HCT116 (cell line): Measurements from ENCODE around the gene METTL6. TPM values are rescaled to one million over a fixed set of nuclear protein-coding genes. Genes with fewer than 3 reads are reported as not detected.

ENCODE experiments used
- ATAC-seq: fragments of 200-7000 bp; cut with Tn5 transposase; 2 replicates; pipeline ENCODE4 v1.9.1; 2020; ENCODE audit warnings: mild to moderate bottlenecking, moderate library complexity
- BruUV-seq: library from RNA; stranded (reverse); fragments of 400-500 nt; replicated peaks from 2 replicates; lab custom pipeline; 2021; lab: Mats Ljungman, UMichigan
- CTCF ChIA-PET: fragments of 300-600 bp; sonication (Branson Sonifier 250); formaldehyde crosslinking; loops from one replicate; lab custom pipeline; 2021; ENCODE audit warnings: antibody characterized with exemption; lab: Charles Lee
- POLR2A ChIA-PET: fragments of 300-600, 350-600 bp; sonication (Branson Sonifier 250); formaldehyde crosslinking; loops from one replicate; lab custom pipeline; 2021; ENCODE audit warnings: antibody characterized with exemption; lab: Charles Lee
- RAD21 ChIA-PET, 2 experiments: fragments of 300-600 bp; sonication (Branson Sonifier 250); formaldehyde crosslinking; loops; one replicate each; lab custom pipeline; 2023; ENCODE audit warnings: low total read pairs in 2 of 2; ENCODE audit not compliant: uncharacterized antibody in 2 of 2, unreplicated experiment in 2 of 2, low non-redundant PET in 1 of 2; lab: Charles Lee
- DNase-seq: peaks from one replicate; pipeline ENCODE4 v3.0.0-alpha.2; 2010; ENCODE audit warnings: low read depth, low spot score
- H2AFZ ChIP-seq: fragments of 200-600 bp; shearing (Covaris generic), sonication (generic); 2 replicates; pipeline ENCODE4 v1.6.1; 2017; ENCODE audit warnings: low read depth, mixed run types, mixed read lengths, antibody characterized with exemption, low read length; ENCODE audit not compliant: poor library complexity, severe bottlenecking
- H3K27ac ChIP-seq: 2 replicates; pipeline ENCODE4 v1.5.1; 2012; ENCODE audit warnings: low read depth, low read length
- H3K27me3 ChIP-seq: fragments of 200-600 bp; sonication (generic); 2 replicates; pipeline ENCODE4 v1.6.1; 2016; ENCODE audit warnings: mixed run types, low read length, mixed read lengths; ENCODE audit not compliant: insufficient read depth
- H3K36me3 ChIP-seq, 2 experiments: fragments of 200-500 bp in 1 of 2; fragments of 200-600 bp in 1 of 2; sonication (Bioruptor generic) in 1 of 2; sonication (generic) in 1 of 2; 2 replicates each; pipeline versions ENCODE4 v1.5.1 to v1.6.1; 2014 to 2016; ENCODE audit warnings: low read length in 2 of 2, inconsistent platforms in 1 of 2, mixed read lengths in 1 of 2, mixed run types in 1 of 2; ENCODE audit not compliant: insufficient read depth in 2 of 2, control insufficient read depth in 1 of 2
- H3K4me1 ChIP-seq, 2 experiments: fragments of 200-600 bp in 1 of 2; sonication (generic) in 1 of 2; 2 replicates each; pipeline versions ENCODE4 v1.5.1 to v1.6.1; 2012 to 2017; ENCODE audit warnings: low read length in 2 of 2, inconsistent platforms in 1 of 2, mild to moderate bottlenecking in 1 of 2, mixed read lengths in 1 of 2, mixed run types in 1 of 2, moderate library complexity in 1 of 2; ENCODE audit not compliant: insufficient read depth in 2 of 2, control insufficient read depth in 1 of 2
- H3K4me2 ChIP-seq: fragments of 200-600 bp; sonication (generic); 2 replicates; pipeline ENCODE4 v1.6.1; 2017; ENCODE audit warnings: mixed run types, low read length, mixed read lengths
- H3K4me3 ChIP-seq, 2 experiments: fragments of 200-600 bp in 1 of 2; sonication (generic) in 1 of 2; replicated peaks in 1 of 2; 2 replicates each; pipeline ENCODE4 v1.5.1; 2011 to 2016; ENCODE audit warnings: low read length in 2 of 2, control low read depth in 1 of 2, low read depth in 1 of 2, mild to moderate bottlenecking in 1 of 2, mixed read lengths in 1 of 2, mixed run types in 1 of 2
- H3K79me2 ChIP-seq: fragments of 200-600 bp; sonication (generic); 2 replicates; pipeline ENCODE4 v1.6.1; 2017; ENCODE audit warnings: mild to moderate bottlenecking, mixed run types, low read length, moderate library complexity, mixed read lengths; ENCODE audit not compliant: insufficient read depth
- H3K9ac ChIP-seq: fragments of 200-600 bp; sonication (generic); 2 replicates; pipeline ENCODE4 v1.6.1; 2016; ENCODE audit warnings: low read length, mixed read lengths
- H3K9me2 ChIP-seq: fragments of 200-600 bp; sonication (generic), shearing (Covaris generic); 2 replicates; pipeline ENCODE4 v1.6.1; 2017; ENCODE audit warnings: mixed run types, mild to moderate bottlenecking, moderate library complexity; ENCODE audit not compliant: insufficient read depth
- H3K9me3 ChIP-seq, 2 experiments: fragments of 200-500 bp in 1 of 2; fragments of 200-600 bp in 1 of 2; sonication (Bioruptor generic) in 1 of 2; sonication (generic) in 1 of 2; 2 replicates each; pipeline ENCODE4 v1.6.1; 2014 to 2017; ENCODE audit warnings: low read length in 2 of 2, mixed read lengths in 2 of 2, inconsistent platforms in 1 of 2, low read depth in 1 of 2, mild to moderate bottlenecking in 1 of 2, mixed run types in 1 of 2, moderate library complexity in 1 of 2; ENCODE audit not compliant: control insufficient read depth in 1 of 2, insufficient read depth in 1 of 2
- H4K20me1 ChIP-seq: fragments of 200-600 bp; sonication (generic), shearing (Covaris generic); 2 replicates; pipeline ENCODE4 v1.6.1; 2017; ENCODE audit warnings: mixed run types, mild to moderate bottlenecking, moderate library complexity; ENCODE audit not compliant: insufficient read depth
- CBX3 ChIP-seq: IDR thresholded peaks from 2 replicates; pipeline ENCODE4 v1.6.1; 2012; ENCODE audit warnings: low read depth
- CEBPB ChIP-seq: IDR thresholded peaks from 2 replicates; pipeline ENCODE4 v1.6.1; 2012; ENCODE audit warnings: low read depth
- EZH2 ChIP-seq: fragments of 200-600 bp; sonication (generic); IDR thresholded peaks from 2 replicates; pipeline ENCODE4 v1.6.1; 2017; ENCODE audit warnings: antibody characterized with exemption, mixed run types
- EZH2phosphoT487 ChIP-seq: fragments of 200-600 bp; IDR thresholded peaks from 2 replicates; pipeline ENCODE4 v1.6.1; 2018; ENCODE audit warnings: antibody characterized with exemption, borderline replicate concordance
- FOSL1 ChIP-seq: IDR thresholded peaks from 2 replicates; pipeline ENCODE4 v1.6.1; 2012; ENCODE audit warnings: low read depth
- JUND ChIP-seq: IDR thresholded peaks from 2 replicates; pipeline ENCODE4 v1.6.1; 2012
- POLR2AphosphoS5 ChIP-seq: IDR thresholded peaks from 2 replicates; pipeline ENCODE4 v1.6.1; 2011; ENCODE audit warnings: mild to moderate bottlenecking, low read depth, low read length, moderate library complexity
- RAD21 ChIP-seq: IDR thresholded peaks from 2 replicates; pipeline ENCODE4 v1.6.1; 2012; ENCODE audit warnings: low read depth, mild to moderate bottlenecking
- SIN3A ChIP-seq: IDR thresholded peaks from 2 replicates; pipeline ENCODE4 v1.6.1; 2012; ENCODE audit warnings: low read depth
- SRF ChIP-seq: IDR thresholded peaks from 2 replicates; pipeline ENCODE4 v1.6.1; 2012; ENCODE audit warnings: low read depth
- TCF7L2 ChIP-seq: IDR thresholded peaks from 2 replicates; pipeline ENCODE4 v1.7.0; 2011; ENCODE audit warnings: borderline replicate concordance, inconsistent platforms; ENCODE audit not compliant: insufficient read depth, insufficient read length; ENCODE audit errors: extremely low read depth
- ZNF274 ChIP-seq: fragments of 200-500 bp; sonication (Bioruptor generic); IDR thresholded peaks from 2 replicates; pipeline ENCODE4 v1.6.1; 2014; ENCODE audit warnings: mild to moderate bottlenecking, low read depth, low read length, inconsistent platforms
- intact Hi-C: fragments of 100-400 bp; cut with micrococcal nuclease; formaldehyde crosslinking; loops from 2 replicates; pipeline ENCODE4 v1.10.0; 2022
- total RNA-seq: library from RNA; stranded (reverse); gene quantifications from one replicate; pipeline ENCODE4 v1.2.1, GENCODE V29; 2021; ENCODE audit not compliant: unreplicated experiment
- TF ChIP-seq, protein P1 (sequence below): IDR thresholded peaks from 2 replicates; pipeline ENCODE4 v1.6.1; 2012
- TF ChIP-seq, protein P2 (sequence below): IDR thresholded peaks from 2 replicates; pipeline ENCODE4 v1.6.1; 2012
- TF ChIP-seq, protein P3 (sequence below), 3 experiments: fragments of 200-600 bp in 1 of 3; sonication (generic) in 1 of 3; IDR thresholded peaks in 2 of 3; conservative IDR thresholded peaks in 1 of 3; 2 replicates each; pipeline ENCODE4 v1.5.1; 2012 to 2017; ENCODE audit warnings: low read depth in 2 of 3, low read length in 2 of 3, antibody characterized with exemption in 1 of 3, borderline replicate concordance in 1 of 3, control low read depth in 1 of 3, mild to moderate bottlenecking in 1 of 3, mixed read lengths in 1 of 3, mixed run types in 1 of 3, moderate library complexity in 1 of 3; ENCODE audit not compliant: insufficient read depth in 1 of 3

Gene METTL6
- total RNA-seq, 1 experiment from 2014 or later, result 14.7 TPM

DNA sequence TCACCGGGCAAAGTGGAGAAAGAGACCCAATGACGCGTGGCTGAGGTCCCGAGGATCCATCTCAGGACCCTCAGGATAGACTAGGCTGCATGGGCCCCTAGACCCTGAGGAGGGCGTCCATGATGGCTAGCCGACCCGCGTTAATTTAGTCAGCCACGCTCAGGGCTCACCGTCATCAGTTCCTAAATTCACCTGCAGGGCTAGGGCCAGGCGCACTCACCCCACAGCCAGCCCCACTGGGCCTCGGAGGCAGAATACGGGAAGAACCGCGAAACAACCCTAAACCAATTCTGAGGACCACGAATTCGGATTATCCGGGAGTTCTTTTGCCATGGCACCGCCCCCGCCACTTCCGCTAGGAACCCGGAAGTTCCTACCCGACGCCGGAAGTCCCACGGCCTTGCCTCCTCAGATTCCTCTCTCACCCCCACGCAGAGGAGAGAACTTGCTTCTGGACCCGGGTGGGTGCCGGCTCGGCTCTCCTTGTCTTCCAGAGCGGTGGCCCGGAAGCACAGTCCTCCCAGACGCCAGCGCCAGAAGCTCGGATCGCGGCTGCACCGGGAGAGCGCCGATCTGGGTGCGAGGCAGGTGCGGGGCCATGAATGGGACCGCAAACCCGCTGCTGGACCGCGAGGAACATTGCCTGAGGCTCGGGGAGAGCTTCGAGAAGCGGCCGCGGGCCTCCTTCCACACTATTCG is at the start of gene METTL6, which contains the start of gene EAF1 (continued):
- TF ChIP-seq POLR2AphosphoS5, result peak; percentile 91
- TF ChIP-seq SRF, result no peak
- TF ChIP-seq JUND, result no peak
- TF ChIP-seq ZNF274, result no peak
- TF ChIP-seq RAD21, result no peak
- no peak for TF ChIP-seq CBX3
- TF ChIP-seq, protein P1, sequence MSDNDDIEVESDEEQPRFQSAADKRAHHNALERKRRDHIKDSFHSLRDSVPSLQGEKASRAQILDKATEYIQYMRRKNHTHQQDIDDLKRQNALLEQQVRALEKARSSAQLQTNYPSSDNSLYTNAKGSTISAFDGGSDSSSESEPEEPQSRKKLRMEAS, result peak; percentile 74
- TF ChIP-seq, all 23 proteins: peak for 9

DNA sequence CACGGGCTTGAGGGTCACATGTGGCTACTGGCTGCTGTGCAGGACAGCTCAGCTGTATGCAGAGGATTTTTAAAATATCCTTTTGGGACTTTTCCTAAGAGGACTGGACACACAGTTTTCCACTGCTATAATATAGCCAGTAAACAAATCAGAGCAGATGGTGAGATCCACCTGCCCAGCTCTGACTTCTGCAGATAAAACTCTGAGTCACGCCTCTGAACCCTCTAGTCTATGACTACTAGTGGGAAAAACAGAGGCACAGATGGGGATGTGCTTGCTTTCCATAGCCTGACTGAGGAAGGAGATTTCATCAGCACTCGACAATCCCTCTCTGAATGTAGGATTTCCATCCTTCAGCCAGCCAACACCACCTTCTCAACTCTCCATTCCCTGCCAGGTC is 49.0 kb upstream of the METTL6 start:
- H3K27me3 ChIP-seq, result no peaks in the 10 kb centered on the region
- no peaks in the 10 kb centered on the region for H3K79me2 ChIP-seq
- no TSS peak for BruUV-seq
- H3K27ac ChIP-seq, result no peak overlapping the region
- ATAC-seq (no peak), DNase-seq (no peak)
- no peak overlapping the region for H3K4me3 ChIP-seq
- H3K9me2 ChIP-seq, result no peaks in the 10 kb centered on the region
- POLR2A ChIA-PET, result no interaction called here
- no peak overlapping the region for H3K9ac ChIP-seq
- no peak overlapping the region for H3K4me2 ChIP-seq
- no peaks in the 10 kb centered on the region for H4K20me1 ChIP-seq
- H3K36me3 ChIP-seq, result no peaks in the 10 kb centered on the region
- no peaks in the 10 kb centered on the region for H3K9me3 ChIP-seq
- no peaks in the 10 kb centered on the region for H3K4me1 ChIP-seq
- no peak for TF ChIP-seq CEBPB
- no peak for TF ChIP-seq POLR2AphosphoS5
- no peak for TF ChIP-seq EZH2
- no peak for TF ChIP-seq EZH2phosphoT487
- TF ChIP-seq, protein P2, sequence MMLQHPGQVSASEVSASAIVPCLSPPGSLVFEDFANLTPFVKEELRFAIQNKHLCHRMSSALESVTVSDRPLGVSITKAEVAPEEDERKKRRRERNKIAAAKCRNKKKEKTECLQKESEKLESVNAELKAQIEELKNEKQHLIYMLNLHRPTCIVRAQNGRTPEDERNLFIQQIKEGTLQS, result no peak
- no peak for TF ChIP-seq ZNF274
- no peak for TF ChIP-seq FOSL1
- no peak for TF ChIP-seq TCF7L2
- no peak for TF ChIP-seq SIN3A
- TF ChIP-seq, protein P3, sequence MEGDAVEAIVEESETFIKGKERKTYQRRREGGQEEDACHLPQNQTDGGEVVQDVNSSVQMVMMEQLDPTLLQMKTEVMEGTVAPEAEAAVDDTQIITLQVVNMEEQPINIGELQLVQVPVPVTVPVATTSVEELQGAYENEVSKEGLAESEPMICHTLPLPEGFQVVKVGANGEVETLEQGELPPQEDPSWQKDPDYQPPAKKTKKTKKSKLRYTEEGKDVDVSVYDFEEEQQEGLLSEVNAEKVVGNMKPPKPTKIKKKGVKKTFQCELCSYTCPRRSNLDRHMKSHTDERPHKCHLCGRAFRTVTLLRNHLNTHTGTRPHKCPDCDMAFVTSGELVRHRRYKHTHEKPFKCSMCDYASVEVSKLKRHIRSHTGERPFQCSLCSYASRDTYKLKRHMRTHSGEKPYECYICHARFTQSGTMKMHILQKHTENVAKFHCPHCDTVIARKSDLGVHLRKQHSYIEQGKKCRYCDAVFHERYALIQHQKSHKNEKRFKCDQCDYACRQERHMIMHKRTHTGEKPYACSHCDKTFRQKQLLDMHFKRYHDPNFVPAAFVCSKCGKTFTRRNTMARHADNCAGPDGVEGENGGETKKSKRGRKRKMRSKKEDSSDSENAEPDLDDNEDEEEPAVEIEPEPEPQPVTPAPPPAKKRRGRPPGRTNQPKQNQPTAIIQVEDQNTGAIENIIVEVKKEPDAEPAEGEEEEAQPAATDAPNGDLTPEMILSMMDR (IDR thresholded peaks at IDR 0.05 in 2 of 3, conservative IDR thresholded peaks at IDR 0.05 in 1 of 3; ENCODE audit: borderline replicate concordance in 1 of 3, insufficient read depth in 1 of 3, low read depth in 2 of 3, low read length in 2 of 3), result no peak
- no peak overlapping the region for H2AFZ ChIP-seq
- RAD21 ChIA-PET, result no interaction called here
- CTCF ChIA-PET, result no interaction called here
- intact Hi-C loops, result no loop called here
